HCT116 (cell line): ENCODE results near the gene MBOAT1.

ENCODE experiments used
- EGR1 ChIP-seq: IDR thresholded peaks from 2 replicates; pipeline ENCODE4 v1.6.1; 2012; ENCODE audit warnings: low read depth
- ELF1 ChIP-seq: IDR thresholded peaks from 2 replicates; pipeline ENCODE4 v1.6.1; 2012; ENCODE audit warnings: low read depth, borderline replicate concordance
- EZH2 ChIP-seq: fragments of 200-600 bp; sonication (generic); IDR thresholded peaks from 2 replicates; pipeline ENCODE4 v1.6.1; 2017; ENCODE audit warnings: antibody characterized with exemption, mixed run types
- EZH2phosphoT487 ChIP-seq: fragments of 200-600 bp; IDR thresholded peaks from 2 replicates; pipeline ENCODE4 v1.6.1; 2018; ENCODE audit warnings: antibody characterized with exemption, borderline replicate concordance
- FOSL1 ChIP-seq: IDR thresholded peaks from 2 replicates; pipeline ENCODE4 v1.6.1; 2012; ENCODE audit warnings: low read depth
- JUND ChIP-seq: IDR thresholded peaks from 2 replicates; pipeline ENCODE4 v1.6.1; 2012
- POLR2A ChIP-seq: IDR thresholded peaks from 2 replicates; pipeline ENCODE4 v1.7.0; 2011; ENCODE audit warnings: borderline replicate concordance; ENCODE audit not compliant: insufficient read depth, insufficient read length; ENCODE audit errors: extremely low read depth
- POLR2AphosphoS5 ChIP-seq: IDR thresholded peaks from 2 replicates; pipeline ENCODE4 v1.6.1; 2011; ENCODE audit warnings: mild to moderate bottlenecking, low read depth, low read length, moderate library complexity
- TCF7L2 ChIP-seq: IDR thresholded peaks from 2 replicates; pipeline ENCODE4 v1.7.0; 2011; ENCODE audit warnings: borderline replicate concordance, inconsistent platforms; ENCODE audit not compliant: insufficient read depth, insufficient read length; ENCODE audit errors: extremely low read depth
- ZFX ChIP-seq: fragments of 450-650 bp; IDR thresholded peaks from 2 replicates; pipeline ENCODE4 v1.6.1; 2017
- ZNF274 ChIP-seq: fragments of 200-500 bp; sonication (Bioruptor generic); IDR thresholded peaks from 2 replicates; pipeline ENCODE4 v1.6.1; 2014; ENCODE audit warnings: mild to moderate bottlenecking, low read depth, low read length, inconsistent platforms
- TF ChIP-seq, protein P1 (sequence below), 3 experiments: fragments of 200-600 bp in 1 of 3; sonication (generic) in 1 of 3; IDR thresholded peaks in 2 of 3; conservative IDR thresholded peaks in 1 of 3; 2 replicates each; pipeline ENCODE4 v1.5.1; 2012 to 2017; ENCODE audit warnings: low read depth in 2 of 3, low read length in 2 of 3, antibody characterized with exemption in 1 of 3, borderline replicate concordance in 1 of 3, control low read depth in 1 of 3, mild to moderate bottlenecking in 1 of 3, mixed read lengths in 1 of 3, mixed run types in 1 of 3, moderate library complexity in 1 of 3; ENCODE audit not compliant: insufficient read depth in 1 of 3
- TF ChIP-seq, protein P2 (sequence below): IDR thresholded peaks from 2 replicates; pipeline ENCODE4 v1.6.1; 2012
- TF ChIP-seq, protein P3 (sequence below): IDR thresholded peaks from 2 replicates; pipeline ENCODE4 v1.6.1; 2012; ENCODE audit warnings: low read depth

DNA sequence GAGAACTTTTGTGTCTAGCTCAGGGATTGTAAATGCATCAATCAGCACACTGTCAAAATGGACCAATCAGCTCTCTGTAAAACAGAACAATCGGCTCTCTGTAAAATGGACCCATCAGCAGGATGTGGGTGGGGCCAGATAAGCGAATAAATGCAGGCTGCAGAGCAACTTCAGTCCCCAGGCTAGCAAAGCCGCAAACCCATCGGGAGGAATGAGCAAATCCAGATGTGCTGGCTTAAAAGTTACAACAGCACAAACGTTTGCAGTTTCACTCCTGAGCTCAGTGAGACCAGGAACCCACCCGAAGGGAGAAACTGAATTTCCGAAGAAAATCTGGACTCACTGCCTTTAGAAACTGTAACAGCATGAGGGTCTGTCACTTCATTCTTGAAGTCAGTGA, 21.9 kb upstream of the MBOAT1 start:
- TF ChIP-seq, protein P1, sequence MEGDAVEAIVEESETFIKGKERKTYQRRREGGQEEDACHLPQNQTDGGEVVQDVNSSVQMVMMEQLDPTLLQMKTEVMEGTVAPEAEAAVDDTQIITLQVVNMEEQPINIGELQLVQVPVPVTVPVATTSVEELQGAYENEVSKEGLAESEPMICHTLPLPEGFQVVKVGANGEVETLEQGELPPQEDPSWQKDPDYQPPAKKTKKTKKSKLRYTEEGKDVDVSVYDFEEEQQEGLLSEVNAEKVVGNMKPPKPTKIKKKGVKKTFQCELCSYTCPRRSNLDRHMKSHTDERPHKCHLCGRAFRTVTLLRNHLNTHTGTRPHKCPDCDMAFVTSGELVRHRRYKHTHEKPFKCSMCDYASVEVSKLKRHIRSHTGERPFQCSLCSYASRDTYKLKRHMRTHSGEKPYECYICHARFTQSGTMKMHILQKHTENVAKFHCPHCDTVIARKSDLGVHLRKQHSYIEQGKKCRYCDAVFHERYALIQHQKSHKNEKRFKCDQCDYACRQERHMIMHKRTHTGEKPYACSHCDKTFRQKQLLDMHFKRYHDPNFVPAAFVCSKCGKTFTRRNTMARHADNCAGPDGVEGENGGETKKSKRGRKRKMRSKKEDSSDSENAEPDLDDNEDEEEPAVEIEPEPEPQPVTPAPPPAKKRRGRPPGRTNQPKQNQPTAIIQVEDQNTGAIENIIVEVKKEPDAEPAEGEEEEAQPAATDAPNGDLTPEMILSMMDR (IDR thresholded peaks at IDR 0.05 in 2 of 3, conservative IDR thresholded peaks at IDR 0.05 in 1 of 3; ENCODE audit: borderline replicate concordance in 1 of 3, insufficient read depth in 1 of 3, low read depth in 2 of 3, low read length in 2 of 3) = no peak
- TF ChIP-seq TCF7L2 (no peak), EZH2phosphoT487 (no peak), ZFX (no peak), JUND (no peak), POLR2AphosphoS5 (no peak), POLR2A (no peak), EGR1 (no peak), ELF1 (no peak), EZH2 (no peak), ZNF274 (no peak), FOSL1 (no peak)
- TF ChIP-seq, protein P2, sequence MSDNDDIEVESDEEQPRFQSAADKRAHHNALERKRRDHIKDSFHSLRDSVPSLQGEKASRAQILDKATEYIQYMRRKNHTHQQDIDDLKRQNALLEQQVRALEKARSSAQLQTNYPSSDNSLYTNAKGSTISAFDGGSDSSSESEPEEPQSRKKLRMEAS = no peak
- TF ChIP-seq, protein P3, sequence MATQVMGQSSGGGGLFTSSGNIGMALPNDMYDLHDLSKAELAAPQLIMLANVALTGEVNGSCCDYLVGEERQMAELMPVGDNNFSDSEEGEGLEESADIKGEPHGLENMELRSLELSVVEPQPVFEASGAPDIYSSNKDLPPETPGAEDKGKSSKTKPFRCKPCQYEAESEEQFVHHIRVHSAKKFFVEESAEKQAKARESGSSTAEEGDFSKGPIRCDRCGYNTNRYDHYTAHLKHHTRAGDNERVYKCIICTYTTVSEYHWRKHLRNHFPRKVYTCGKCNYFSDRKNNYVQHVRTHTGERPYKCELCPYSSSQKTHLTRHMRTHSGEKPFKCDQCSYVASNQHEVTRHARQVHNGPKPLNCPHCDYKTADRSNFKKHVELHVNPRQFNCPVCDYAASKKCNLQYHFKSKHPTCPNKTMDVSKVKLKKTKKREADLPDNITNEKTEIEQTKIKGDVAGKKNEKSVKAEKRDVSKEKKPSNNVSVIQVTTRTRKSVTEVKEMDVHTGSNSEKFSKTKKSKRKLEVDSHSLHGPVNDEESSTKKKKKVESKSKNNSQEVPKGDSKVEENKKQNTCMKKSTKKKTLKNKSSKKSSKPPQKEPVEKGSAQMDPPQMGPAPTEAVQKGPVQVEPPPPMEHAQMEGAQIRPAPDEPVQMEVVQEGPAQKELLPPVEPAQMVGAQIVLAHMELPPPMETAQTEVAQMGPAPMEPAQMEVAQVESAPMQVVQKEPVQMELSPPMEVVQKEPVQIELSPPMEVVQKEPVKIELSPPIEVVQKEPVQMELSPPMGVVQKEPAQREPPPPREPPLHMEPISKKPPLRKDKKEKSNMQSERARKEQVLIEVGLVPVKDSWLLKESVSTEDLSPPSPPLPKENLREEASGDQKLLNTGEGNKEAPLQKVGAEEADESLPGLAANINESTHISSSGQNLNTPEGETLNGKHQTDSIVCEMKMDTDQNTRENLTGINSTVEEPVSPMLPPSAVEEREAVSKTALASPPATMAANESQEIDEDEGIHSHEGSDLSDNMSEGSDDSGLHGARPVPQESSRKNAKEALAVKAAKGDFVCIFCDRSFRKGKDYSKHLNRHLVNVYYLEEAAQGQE = no peak
